RWPE1 (cell line): ENCODE results near the gene HCRT.
A peak's percentile ranks its signal among the peaks of the same experiment; 100 is the strongest.

ENCODE experiments used
- CTCF ChIA-PET: fragments of 350-600 bp; sonication (Branson Sonifier 250); formaldehyde crosslinking; extraction: SDS; loops from one replicate; lab custom pipeline; 2021; lab: Yijun Ruan, JAX
- POLR2A ChIA-PET: fragments of 400-600 bp; formaldehyde crosslinking; extraction: SDS; loops from one replicate; lab custom pipeline; 2020; ENCODE audit warnings: antibody characterized with exemption; ENCODE audit not compliant: low non-redundant PET; lab: Yijun Ruan, JAX
- DNase-seq: peaks from one replicate; pipeline ENCODE4 v3.0.0; 2012; ENCODE audit warnings: low spot score
- H3K27ac ChIP-seq: fragments of 450-650 bp; 2 replicates; pipeline ENCODE4 v1.5.1; 2017
- TF ChIP-seq, protein P1 (sequence below): fragments of 450-650 bp; conservative IDR thresholded peaks from 2 replicates; pipeline ENCODE4 v1.5.1; 2017; ENCODE audit warnings: low read depth, mild to moderate bottlenecking

The HCRT gene

DNA sequence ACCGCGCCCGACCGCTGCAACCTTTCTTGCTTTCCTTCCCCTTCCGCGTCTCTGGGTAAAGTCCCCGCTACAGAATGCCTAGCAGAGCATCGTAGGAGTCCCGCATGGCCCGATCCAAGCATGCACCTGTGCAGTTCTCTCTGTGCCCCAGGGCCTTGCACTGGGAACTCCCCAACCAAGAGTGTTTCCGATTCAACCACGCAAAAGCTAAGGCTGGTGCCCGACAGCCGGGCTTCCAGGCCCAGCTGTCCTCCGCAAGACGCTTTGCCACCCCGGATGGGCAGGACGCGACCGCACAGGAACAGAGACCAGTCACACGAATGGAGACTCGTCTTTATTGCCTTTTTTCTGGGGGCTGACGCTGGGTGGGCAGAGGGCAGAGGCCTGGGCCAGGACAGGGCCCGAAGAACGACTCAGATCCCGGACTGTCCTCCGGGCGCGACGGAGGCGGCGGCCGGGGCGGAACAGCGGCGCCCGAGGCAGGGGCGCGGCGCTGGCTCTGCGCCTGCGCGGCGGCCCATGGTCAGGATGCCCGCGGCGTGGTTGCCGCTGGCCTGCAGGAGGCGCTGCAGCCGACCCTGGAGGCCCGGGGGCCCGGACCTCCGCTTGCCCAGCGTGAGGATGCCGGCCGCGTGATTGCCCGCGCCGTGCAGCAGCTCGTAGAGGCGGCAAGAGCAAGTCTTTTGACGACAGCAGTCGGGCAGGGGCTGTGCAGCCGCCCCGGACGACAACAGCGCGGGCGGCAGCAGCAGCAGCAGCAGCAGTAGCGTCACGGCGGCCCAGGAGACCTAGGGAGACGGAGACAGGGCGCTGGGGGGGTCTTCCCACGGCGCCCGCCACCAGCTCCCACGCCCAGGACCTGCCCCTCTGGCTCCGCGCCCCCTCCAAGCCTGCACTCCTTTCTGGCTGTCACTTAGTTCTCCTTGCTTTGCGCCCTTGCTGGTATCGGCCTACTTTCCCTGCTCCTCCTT is 1.2 kb downstream of the HCRT start:
- CTCF ChIA-PET = interaction anchor here (0.6 kb wide), 2 partner anchors 61 to 83 kb away, joined by 3 to 4 read pairs; partner anchors contain the start of gene HSPB9
- TF ChIP-seq, protein P1, sequence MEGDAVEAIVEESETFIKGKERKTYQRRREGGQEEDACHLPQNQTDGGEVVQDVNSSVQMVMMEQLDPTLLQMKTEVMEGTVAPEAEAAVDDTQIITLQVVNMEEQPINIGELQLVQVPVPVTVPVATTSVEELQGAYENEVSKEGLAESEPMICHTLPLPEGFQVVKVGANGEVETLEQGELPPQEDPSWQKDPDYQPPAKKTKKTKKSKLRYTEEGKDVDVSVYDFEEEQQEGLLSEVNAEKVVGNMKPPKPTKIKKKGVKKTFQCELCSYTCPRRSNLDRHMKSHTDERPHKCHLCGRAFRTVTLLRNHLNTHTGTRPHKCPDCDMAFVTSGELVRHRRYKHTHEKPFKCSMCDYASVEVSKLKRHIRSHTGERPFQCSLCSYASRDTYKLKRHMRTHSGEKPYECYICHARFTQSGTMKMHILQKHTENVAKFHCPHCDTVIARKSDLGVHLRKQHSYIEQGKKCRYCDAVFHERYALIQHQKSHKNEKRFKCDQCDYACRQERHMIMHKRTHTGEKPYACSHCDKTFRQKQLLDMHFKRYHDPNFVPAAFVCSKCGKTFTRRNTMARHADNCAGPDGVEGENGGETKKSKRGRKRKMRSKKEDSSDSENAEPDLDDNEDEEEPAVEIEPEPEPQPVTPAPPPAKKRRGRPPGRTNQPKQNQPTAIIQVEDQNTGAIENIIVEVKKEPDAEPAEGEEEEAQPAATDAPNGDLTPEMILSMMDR = peak; percentile 74
- POLR2A ChIA-PET = no interaction called here
- no peak for DNase-seq
- H3K27ac ChIP-seq = no peak overlapping the region

GRCh38 chr17:42182927-42183734 is 2.1 kb downstream of the HCRT start:
- no peak for DNase-seq
- CTCF ChIA-PET = interaction anchor here (0.6 kb wide), 1 partner anchor 84 kb away, joined by 3 read pairs; no protein-coding TSS in a partner anchor
- TF ChIP-seq, protein P1 = no peak
- POLR2A ChIA-PET = no interaction called here
- no peak overlapping the region for H3K27ac ChIP-seq

DNA sequence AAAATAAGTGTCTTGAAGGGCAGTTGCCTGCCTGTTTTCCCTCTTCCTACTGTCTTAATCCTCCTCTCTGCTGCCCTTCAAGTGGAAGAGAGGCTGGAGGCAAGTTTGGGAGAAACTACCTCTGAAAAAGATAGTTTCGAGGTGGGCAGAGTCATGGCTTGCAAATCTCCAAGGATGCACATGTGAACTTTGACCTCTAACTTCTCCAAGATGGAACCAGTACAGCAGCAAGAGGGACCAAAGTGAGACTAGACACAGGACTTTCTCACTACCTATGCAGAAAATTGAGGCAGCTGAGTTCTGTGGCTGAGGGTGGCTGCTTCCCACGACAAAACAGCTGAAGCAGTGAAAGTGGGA is 3.4 kb downstream of the HCRT start:
- TF ChIP-seq, protein P1 = no peak
- no peak for DNase-seq
- ChIA-PET CTCF (interaction anchor here (0.6 to 0.7 kb wide), 3 partner anchors 14 to 587 kb away, joined by 3 to 4 read pairs (median 4); no protein-coding TSS in a partner anchor), POLR2A (no interaction called here)
- H3K27ac ChIP-seq = no peak overlapping the region

- no peak within 1 kb of the TSS for H3K27ac ChIP-seq
- ChIA-PET POLR2A (no interaction called here), CTCF (interaction anchor here (0.6 to 1.1 kb wide), 6 partner anchors 13 to 587 kb away, joined by 3 to 4 read pairs (median 3); no protein-coding TSS in a partner anchor)
- TF ChIP-seq, protein P1 = peak; percentile 22; the same call in 1 of the 2 replicates
- DNase-seq = peak; percentile 53
Observed at GRCh38 chr17:42180922-42181850, 4.1 kb downstream of the HCRT start, which contains the start of gene KCNH4. TSS of gene KCNH4 (minus strand) at chr17:42181142. CDS start at chr17:42180945, 197 bp downstream.

GRCh38 chr17:42180411-42180921 is 4.8 kb downstream of the HCRT start:
- ChIA-PET CTCF (interaction anchor here (0.6 to 1.1 kb wide), 3 partner anchors 20 to 279 kb away, joined by 3 read pairs; no protein-coding TSS in a partner anchor), POLR2A (no interaction called here)

More at GRCh38 chr17:42180411-42180921, 4.8 kb downstream of the HCRT start:
- no peak overlapping the region for H3K27ac ChIP-seq
- TF ChIP-seq, protein P1 = no peak
- DNase-seq = no peak
